ENCODE results near the gene CMPK1.

The CMPK1 gene

DNA sequence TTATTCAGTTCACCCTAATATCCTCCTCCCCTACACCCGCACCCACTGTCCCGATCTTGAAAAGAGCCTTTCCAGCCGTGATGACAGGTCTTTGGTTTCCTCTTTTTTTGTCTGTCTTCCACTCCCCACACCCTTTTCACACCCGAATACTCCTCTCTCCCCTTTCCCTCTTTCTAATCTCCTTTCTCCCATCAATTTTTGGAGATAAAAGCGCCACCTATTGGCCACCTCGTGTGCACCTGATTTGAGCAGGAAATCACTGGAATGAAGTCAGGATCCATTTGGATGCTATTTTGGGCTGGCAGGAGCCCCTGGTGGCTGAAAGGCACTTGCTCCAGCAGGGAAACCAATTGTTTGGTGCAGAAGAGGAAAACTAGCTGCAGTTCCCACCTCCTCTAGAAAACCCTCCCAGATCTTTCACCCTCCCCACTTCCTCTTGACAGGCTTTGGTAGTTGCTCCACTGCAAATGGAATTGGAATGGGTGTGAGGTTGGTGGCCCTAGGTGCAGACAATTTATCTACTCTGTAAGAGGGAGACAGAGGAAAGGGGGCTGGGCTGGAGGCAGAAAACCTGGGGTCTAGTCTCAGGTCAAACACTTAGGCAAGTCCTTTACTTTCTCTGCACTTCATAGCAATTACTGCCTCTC lies 90.9 kb downstream of the CMPK1 start:
- no peak for DNase-seq (ENCODE audit: low read depth)

Data from activated T-cell treated with anti-CD3 and anti-CD28 coated beads for 24 hours (primary cell).